Measurements from ENCODE around the gene EMILIN3.

Gene EMILIN3

GRCh38 chr20:41339957-41340326 is 26.7 kb downstream of the EMILIN3 start:
- no peak overlapping the region for H3K56ac ChIP-seq (ENCODE audit: low read length)
- H3K4me3 ChIP-seq (ENCODE audit: low read length): peak overlapping the region; percentile 10
- no peaks in the 10 kb centered on the region for H3K79me2 ChIP-seq (ENCODE audit: control insufficient read depth, insufficient read depth, low read length)
- H2BK120ac ChIP-seq (ENCODE audit: low read depth, low read length): no peak overlapping the region
- no peak overlapping the region for H4K5ac ChIP-seq (ENCODE audit: low read length)
- no peak overlapping the region for H4K8ac ChIP-seq (ENCODE audit: low read depth, low read length)
- no peaks in the 10 kb centered on the region for H3K36me3 ChIP-seq (ENCODE audit: control insufficient read depth, insufficient read depth, low read length)
- H3K27ac ChIP-seq (ENCODE audit: low read depth, low read length): no peak overlapping the region
- WGBS (ENCODE audit: extremely low coverage, insufficient coverage, low lambda C conversion rate): no CpG with 5 or more reads among the region's 25 CpGs
- no peak overlapping the region for H3K4ac ChIP-seq (ENCODE audit: low read depth, low read length)
- no peaks in the 10 kb centered on the region for H3K79me1 ChIP-seq (ENCODE audit: low read length)
- no peak overlapping the region for H3K18ac ChIP-seq (ENCODE audit: low read length)
- DNase-seq: peak; percentile 89
- H3K27me3 ChIP-seq (ENCODE audit: insufficient read depth, low read length, poor library complexity): peaks cover 2% of the 10 kb centered on the region
- H2AK5ac ChIP-seq (ENCODE audit: low read length): no peak overlapping the region
- no peak overlapping the region for H3K23ac ChIP-seq (ENCODE audit: low read length)
- no peak overlapping the region for H2BK15ac ChIP-seq (replicated peaks; ENCODE audit: low read depth)
- peak overlapping the region; percentile 47 for H3K9ac ChIP-seq (ENCODE audit: low read length)
- H3K4me1 ChIP-seq (ENCODE audit: control insufficient read depth, low read depth, low read length): peaks cover 5% of the 10 kb centered on the region
- H2BK5ac ChIP-seq (ENCODE audit: low read length): no peak overlapping the region
- H3K4me2 ChIP-seq (ENCODE audit: low read length): peak overlapping the region; percentile 71

GRCh38 chr20:41336711-41337492 is 29.7 kb downstream of the EMILIN3 start:
- Histone ChIP-seq H4K8ac (ENCODE audit: low read depth, low read length) (no peak overlapping the region), H3K27ac (ENCODE audit: low read depth, low read length) (no peak overlapping the region), H3K79me1 (ENCODE audit: low read length) (no peaks in the 10 kb centered on the region), H3K4me2 (ENCODE audit: low read length) (no peak overlapping the region), H3K4me1 (ENCODE audit: control insufficient read depth, low read depth, low read length) (peaks cover 5% of the 10 kb centered on the region), H3K18ac (ENCODE audit: low read length) (no peak overlapping the region), H3K9ac (ENCODE audit: low read length) (no peak overlapping the region), H3K23ac (ENCODE audit: low read length) (no peak overlapping the region), H2BK120ac (ENCODE audit: low read depth, low read length) (no peak overlapping the region), H3K36me3 (ENCODE audit: control insufficient read depth, insufficient read depth, low read length) (no peaks in the 10 kb centered on the region), H2BK5ac (ENCODE audit: low read length) (no peak overlapping the region), H2BK15ac (replicated peaks; ENCODE audit: low read depth) (no peak overlapping the region), H2AK5ac (ENCODE audit: low read length) (no peak overlapping the region), H3K56ac (ENCODE audit: low read length) (no peak overlapping the region), H3K4ac (ENCODE audit: low read depth, low read length) (no peak overlapping the region), H4K5ac (ENCODE audit: low read length) (no peak overlapping the region), H3K4me3 (ENCODE audit: low read length) (no peak overlapping the region), H3K27me3 (ENCODE audit: insufficient read depth, low read length, poor library complexity) (peaks cover 2% of the 10 kb centered on the region), H3K79me2 (ENCODE audit: control insufficient read depth, insufficient read depth, low read length) (no peaks in the 10 kb centered on the region)
- WGBS (ENCODE audit: extremely low coverage, insufficient coverage, low lambda C conversion rate): no CpG with 5 or more reads among the region's 4 CpGs
- DNase-seq: no peak

- Histone ChIP-seq H3K4ac (ENCODE audit: low read depth, low read length) (no peak overlapping the region), H3K4me1 (ENCODE audit: control insufficient read depth, low read depth, low read length) (peaks cover 3% of the 10 kb centered on the region), H2BK120ac (ENCODE audit: low read depth, low read length) (no peak overlapping the region), H4K5ac (ENCODE audit: low read length) (no peak overlapping the region), H2AK5ac (ENCODE audit: low read length) (no peak overlapping the region), H3K27ac (ENCODE audit: low read depth, low read length) (no peak overlapping the region), H3K23ac (ENCODE audit: low read length) (no peak overlapping the region), H3K18ac (ENCODE audit: low read length) (no peak overlapping the region), H3K4me3 (ENCODE audit: low read length) (no peak overlapping the region), H3K56ac (ENCODE audit: low read length) (no peak overlapping the region), H3K79me1 (ENCODE audit: low read length) (no peaks in the 10 kb centered on the region), H4K8ac (ENCODE audit: low read depth, low read length) (no peak overlapping the region), H2BK5ac (ENCODE audit: low read length) (no peak overlapping the region), H3K27me3 (ENCODE audit: insufficient read depth, low read length, poor library complexity) (peaks cover 2% of the 10 kb centered on the region), H3K36me3 (ENCODE audit: control insufficient read depth, insufficient read depth, low read length) (no peaks in the 10 kb centered on the region), H3K79me2 (ENCODE audit: control insufficient read depth, insufficient read depth, low read length) (no peaks in the 10 kb centered on the region), H3K4me2 (ENCODE audit: low read length) (no peak overlapping the region), H2BK15ac (replicated peaks; ENCODE audit: low read depth) (no peak overlapping the region), H3K9ac (ENCODE audit: low read length) (no peak overlapping the region)
- WGBS (ENCODE audit: extremely low coverage, insufficient coverage, low lambda C conversion rate): no CpG with 5 or more reads among the region's 1 CpG
- no peak for DNase-seq
These were observed 31.0 kb downstream of the EMILIN3 start for GRCh38 chr20:41335591-41335990.

GRCh38 chr20:41334443-41335421 is 31.9 kb downstream of the EMILIN3 start:
- H2BK120ac ChIP-seq (ENCODE audit: low read depth, low read length): no peak overlapping the region
- H3K79me1 ChIP-seq (ENCODE audit: low read length): no peaks in the 10 kb centered on the region
- H3K27ac ChIP-seq (ENCODE audit: low read depth, low read length): no peak overlapping the region
- no peak overlapping the region for H2BK5ac ChIP-seq (ENCODE audit: low read length)
- no peak overlapping the region for H3K56ac ChIP-seq (ENCODE audit: low read length)
- H3K27me3 ChIP-seq (ENCODE audit: insufficient read depth, low read length, poor library complexity): peaks cover 2% of the 10 kb centered on the region
- H3K4ac ChIP-seq (ENCODE audit: low read depth, low read length): no peak overlapping the region
- WGBS (ENCODE audit: extremely low coverage, insufficient coverage, low lambda C conversion rate): no CpG with 5 or more reads among the region's 15 CpGs
- no peaks in the 10 kb centered on the region for H3K36me3 ChIP-seq (ENCODE audit: control insufficient read depth, insufficient read depth, low read length)
- H3K23ac ChIP-seq (ENCODE audit: low read length): no peak overlapping the region
- H3K4me2 ChIP-seq (ENCODE audit: low read length): no peak overlapping the region
- H4K8ac ChIP-seq (ENCODE audit: low read depth, low read length): no peak overlapping the region
- no peak for DNase-seq
- no peak overlapping the region for H2BK15ac ChIP-seq (replicated peaks; ENCODE audit: low read depth)
- H2AK5ac ChIP-seq (ENCODE audit: low read length): no peak overlapping the region
- H3K18ac ChIP-seq (ENCODE audit: low read length): no peak overlapping the region
- H3K4me3 ChIP-seq (ENCODE audit: low read length): no peak overlapping the region
- no peak overlapping the region for H3K9ac ChIP-seq (ENCODE audit: low read length)
- no peaks in the 10 kb centered on the region for H3K79me2 ChIP-seq (ENCODE audit: control insufficient read depth, insufficient read depth, low read length)
- H4K5ac ChIP-seq (ENCODE audit: low read length): no peak overlapping the region
- peaks cover 3% of the 10 kb centered on the region for H3K4me1 ChIP-seq (ENCODE audit: control insufficient read depth, low read depth, low read length)

GRCh38 chr20:41334036-41334435 is 32.6 kb downstream of the EMILIN3 start:
- no peak for DNase-seq
- no CpG with 5 or more reads among the region's 2 CpGs for WGBS (ENCODE audit: extremely low coverage, insufficient coverage, low lambda C conversion rate)
- no peaks in the 10 kb centered on the region for H3K79me1 ChIP-seq (ENCODE audit: low read length)
- H3K4me3 ChIP-seq (ENCODE audit: low read length): no peak overlapping the region
- H3K18ac ChIP-seq (ENCODE audit: low read length): no peak overlapping the region
- H2BK120ac ChIP-seq (ENCODE audit: low read depth, low read length): no peak overlapping the region
- peaks cover 2% of the 10 kb centered on the region for H3K27me3 ChIP-seq (ENCODE audit: insufficient read depth, low read length, poor library complexity)
- H3K79me2 ChIP-seq (ENCODE audit: control insufficient read depth, insufficient read depth, low read length): no peaks in the 10 kb centered on the region
- no peaks in the 10 kb centered on the region for H3K4me1 ChIP-seq (ENCODE audit: control insufficient read depth, low read depth, low read length)
- H3K4ac ChIP-seq (ENCODE audit: low read depth, low read length): no peak overlapping the region
- H4K5ac ChIP-seq (ENCODE audit: low read length): no peak overlapping the region
- H3K27ac ChIP-seq (ENCODE audit: low read depth, low read length): no peak overlapping the region
- no peak overlapping the region for H3K56ac ChIP-seq (ENCODE audit: low read length)
- H3K36me3 ChIP-seq (ENCODE audit: control insufficient read depth, insufficient read depth, low read length): no peaks in the 10 kb centered on the region
- no peak overlapping the region for H3K4me2 ChIP-seq (ENCODE audit: low read length)
- H3K9ac ChIP-seq (ENCODE audit: low read length): no peak overlapping the region
- no peak overlapping the region for H3K23ac ChIP-seq (ENCODE audit: low read length)
- no peak overlapping the region for H4K8ac ChIP-seq (ENCODE audit: low read depth, low read length)
- no peak overlapping the region for H2BK5ac ChIP-seq (ENCODE audit: low read length)
- H2AK5ac ChIP-seq (ENCODE audit: low read length): no peak overlapping the region
- no peak overlapping the region for H2BK15ac ChIP-seq (replicated peaks; ENCODE audit: low read depth)
